Fibroblast of peridontal ligament (primary cell): ENCODE results near the gene CETN3.
"Not testable (repeated sequence)": the region's sequence is repeated elsewhere in the genome, so short reads cannot be mapped to it uniquely, and the experiment has no call there.

Source experiments
- DNase-seq: peaks from one replicate; pipeline ENCODE4 v3.0.0-alpha.2; 2010; ENCODE audit errors: extremely low read depth

Gene CETN3

GRCh38 chr5:90383903-90384302 lies 25.7 kb downstream of the CETN3 start:
- DNase-seq, result no peak

- no peak for DNase-seq
These were observed 28.2 kb downstream of the CETN3 start for GRCh38 chr5:90381213-90381929.

GRCh38 chr5:90379652-90380051 lies 29.9 kb downstream of the CETN3 start:
- no peak for DNase-seq

GRCh38 chr5:90378752-90379151 lies 30.8 kb downstream of the CETN3 start:
- DNase-seq, result no peak

- not testable (repeated sequence) for DNase-seq
These were observed 38.3 kb downstream of the CETN3 start for GRCh38 chr5:90371269-90371668.

- DNase-seq, result no peak
These were observed 40.9 kb downstream of the CETN3 start for GRCh38 chr5:90368454-90369246.

GRCh38 chr5:90367879-90368278 lies 41.7 kb downstream of the CETN3 start:
- DNase-seq, result no peak

- DNase-seq, result no peak
These were observed 42.6 kb downstream of the CETN3 start for GRCh38 chr5:90366948-90367347.

- no peak for DNase-seq
These were observed 44.2 kb downstream of the CETN3 start for GRCh38 chr5:90365328-90365727.

- DNase-seq, result no peak
These were observed 50.3 kb downstream of the CETN3 start for GRCh38 chr5:90359073-90359920.

GRCh38 chr5:90356622-90357021 lies 52.9 kb downstream of the CETN3 start:
- peak; percentile 26 for DNase-seq

- DNase-seq, result no peak
These were observed 53.4 kb downstream of the CETN3 start for GRCh38 chr5:90356176-90356575.

- DNase-seq, result no peak
These were observed 53.9 kb downstream of the CETN3 start for GRCh38 chr5:90355635-90356034.

- DNase-seq, result no peak
These were observed 56.3 kb downstream of the CETN3 start for GRCh38 chr5:90353254-90353653.

- no peak for DNase-seq
These were observed 58.5 kb downstream of the CETN3 start for GRCh38 chr5:90351101-90351500.

- DNase-seq, result no peak
These were observed 62.1 kb downstream of the CETN3 start for GRCh38 chr5:90347462-90347861.

GRCh38 chr5:90345684-90346083 lies 63.9 kb downstream of the CETN3 start:
- no peak for DNase-seq

- no peak for DNase-seq
These were observed 64.9 kb downstream of the CETN3 start for GRCh38 chr5:90344689-90345088.

GRCh38 chr5:90343731-90344130 lies 65.8 kb downstream of the CETN3 start:
- not testable (repeated sequence) for DNase-seq

GRCh38 chr5:90342576-90342975 lies 67.0 kb downstream of the CETN3 start:
- no peak for DNase-seq
